Body of pancreas (tissue), 4 donors: ENCODE results near the gene MED19.

Experiments
- CTCF ChIP-seq, 7 experiments: fragments of 450-650 bp in 4 of 7; fragments of 200-600 bp in 3 of 7; sonication (generic) in 3 of 7; IDR thresholded peaks; one replicate each; pipeline ENCODE4 v1.5.1; 2016 to 2019; ENCODE audit warnings: antibody characterized with exemption in 7 of 7
- POLR2A ChIP-seq, 3 donors: fragments of 450-650 bp; IDR thresholded peaks; one replicate each; pipeline ENCODE4 v1.6.1; 2016; ENCODE audit warnings: antibody characterized with exemption in 3 of 3, mild to moderate bottlenecking in 2 of 3

GRCh38 chr11:57742087-57742452, 30.1 kb upstream of the MED19 start:
- TF ChIP-seq POLR2A (IDR thresholded peaks at IDR 0.05) (no peak), CTCF (IDR thresholded peaks at IDR 0.05) (no peak)
